HG02678 (cell line): ENCODE results near the gene GOLGA3.
"Not testable (repeated sequence)": the region's sequence is repeated elsewhere in the genome, so short reads cannot be mapped to it uniquely, and the experiment has no call there.

ENCODE experiments used
- ATAC-seq: cut with Tn5 transposase; IDR thresholded peaks from one replicate; pipeline ENCODE4 v1.9.1; 2021; ENCODE audit warnings: mild to moderate bottlenecking, moderate library complexity; ENCODE audit not compliant: unreplicated experiment

The GOLGA3 gene

GRCh38 chr12:132759359-132759758 is 69.3 kb downstream of the GOLGA3 start:
- no peak for ATAC-seq

- ATAC-seq, result not testable (repeated sequence)
Observed at GRCh38 chr12:132758825-132759224, 69.8 kb downstream of the GOLGA3 start.

GRCh38 chr12:132754160-132754932 is 74.3 kb downstream of the GOLGA3 start:
- ATAC-seq, result no peak

DNA sequence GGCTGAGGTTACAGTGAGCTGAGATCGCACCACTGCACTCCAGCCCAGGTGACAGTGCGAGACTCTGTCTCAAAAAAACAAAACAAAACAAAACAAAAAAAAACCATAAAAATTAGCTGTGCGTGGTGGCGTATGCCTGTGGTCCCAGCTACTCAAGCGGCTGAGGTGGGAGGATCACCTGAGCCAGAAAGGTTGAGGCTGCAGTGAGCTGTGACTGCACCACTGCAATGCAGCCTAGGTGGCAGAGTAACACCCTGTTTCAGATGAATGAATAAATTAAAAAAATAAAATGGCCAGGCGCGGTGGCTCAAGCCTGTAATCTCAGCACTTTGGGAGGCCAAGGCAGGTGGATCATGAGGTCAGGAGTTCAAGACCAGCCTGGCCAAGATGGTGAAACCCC is 75.0 kb downstream of the GOLGA3 start:
- not testable (repeated sequence) for ATAC-seq

DNA sequence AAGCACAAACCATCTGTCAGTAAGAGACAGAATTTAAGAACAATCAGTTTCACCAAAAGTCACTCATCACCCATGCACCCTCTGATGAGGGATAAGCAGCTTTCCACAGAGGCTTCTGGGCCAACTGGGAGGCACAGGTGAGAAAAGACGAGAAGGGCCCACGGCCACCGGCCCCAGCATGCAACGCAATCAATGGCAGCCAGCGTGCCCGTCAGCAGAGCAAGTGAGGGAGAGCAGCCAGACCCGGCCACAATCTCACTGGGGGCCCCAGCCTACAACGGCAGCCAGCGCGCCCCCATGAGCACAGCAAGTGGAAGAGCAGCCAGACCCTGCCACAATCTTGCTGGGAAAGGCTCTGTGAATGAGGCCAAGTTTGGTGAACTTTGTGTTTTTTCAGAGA is 80.3 kb downstream of the GOLGA3 start:
- ATAC-seq, result no peak

DNA sequence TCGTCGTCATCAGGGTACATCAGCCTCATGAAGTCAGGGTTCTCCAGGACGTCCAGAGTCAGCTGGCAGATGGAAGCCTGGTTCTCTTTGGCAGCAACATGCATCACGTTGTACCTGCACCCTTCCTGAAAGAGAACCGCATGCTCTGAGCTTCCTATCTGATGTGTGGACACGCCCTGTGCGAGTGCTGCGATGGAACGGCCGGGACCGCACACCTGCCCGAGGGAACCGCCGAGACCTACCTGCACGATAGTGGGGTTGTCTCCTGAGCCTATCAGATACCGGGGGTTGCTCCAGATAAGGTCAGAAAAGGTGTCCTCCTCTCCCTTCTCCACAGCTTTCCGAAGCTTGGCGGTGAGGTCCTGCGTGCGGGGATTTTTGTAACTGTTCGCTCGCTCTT is 80.8 kb downstream of the GOLGA3 start:
- ATAC-seq, result no peak

DNA sequence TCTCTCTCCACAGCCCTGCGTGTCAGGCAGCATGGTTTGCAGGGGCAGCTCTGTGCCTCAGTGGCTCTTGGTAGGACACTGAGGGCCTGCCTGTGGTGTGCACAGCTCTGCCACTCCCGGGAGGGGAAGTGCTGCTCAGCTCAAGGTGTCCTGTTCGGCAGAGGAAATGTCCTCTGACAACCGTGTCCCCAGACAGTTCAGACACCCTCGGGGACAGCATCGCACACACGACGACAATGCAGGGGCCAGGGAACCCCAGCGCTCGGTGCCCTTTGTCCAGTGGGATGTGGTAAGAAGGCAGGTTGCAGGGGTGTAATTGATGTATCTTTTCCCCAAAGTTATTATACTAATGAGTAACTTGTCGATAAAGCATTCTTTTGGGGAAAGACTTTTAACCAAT is 81.3 kb downstream of the GOLGA3 start:
- ATAC-seq, result no peak

DNA sequence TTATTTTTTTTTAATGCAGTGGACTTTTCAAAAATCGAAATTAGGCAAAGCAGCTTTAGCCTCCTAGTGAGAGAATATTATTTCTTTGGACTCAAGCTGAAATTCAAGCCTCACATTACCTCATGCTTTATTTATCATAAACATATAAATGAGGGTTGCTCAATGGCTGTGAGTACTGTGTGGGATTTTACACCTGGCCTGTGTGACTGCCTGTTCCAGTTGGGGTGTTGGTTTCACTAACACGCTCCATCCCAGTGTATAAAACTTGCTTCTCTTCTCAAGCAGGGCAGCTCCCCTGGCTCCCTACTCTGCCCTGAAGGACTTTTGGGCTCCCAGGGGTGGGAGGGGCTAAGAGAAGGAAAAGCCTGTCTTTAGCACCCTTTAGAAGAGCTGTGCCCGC is 82.1 kb downstream of the GOLGA3 start:
- ATAC-seq, result no peak

DNA sequence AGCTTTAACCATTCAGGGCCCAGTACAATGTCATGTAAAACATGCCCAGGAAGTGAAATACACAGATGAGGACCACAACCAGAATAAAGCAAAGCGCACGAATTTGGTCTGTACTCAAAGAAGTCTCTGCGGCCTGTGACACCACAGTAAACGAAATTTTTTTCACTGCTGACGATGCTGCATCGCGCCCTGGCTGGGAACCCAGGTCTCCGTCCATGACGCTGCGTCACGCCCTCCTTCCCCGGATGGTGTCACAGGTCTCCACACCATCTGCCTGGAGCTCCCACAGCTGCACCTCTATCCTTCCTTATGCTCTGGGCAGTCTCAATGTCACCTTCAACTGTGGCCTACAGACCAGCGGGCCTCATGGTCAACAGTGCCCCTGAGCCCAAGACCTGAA is 84.8 kb downstream of the GOLGA3 start:
- ATAC-seq, result no peak

GRCh38 chr12:132741620-132742019 is 87.0 kb downstream of the GOLGA3 start:
- ATAC-seq, result no peak

GRCh38 chr12:132740652-132741051 is 88.0 kb downstream of the GOLGA3 start:
- ATAC-seq, result no peak

GRCh38 chr12:132740313-132740646 is 88.4 kb downstream of the GOLGA3 start:
- ATAC-seq, result no peak

GRCh38 chr12:132739600-132740312 is 88.9 kb downstream of the GOLGA3 start:
- ATAC-seq, result no peak

- no peak for ATAC-seq
Observed at GRCh38 chr12:132736913-132737312, 91.8 kb downstream of the GOLGA3 start.

DNA sequence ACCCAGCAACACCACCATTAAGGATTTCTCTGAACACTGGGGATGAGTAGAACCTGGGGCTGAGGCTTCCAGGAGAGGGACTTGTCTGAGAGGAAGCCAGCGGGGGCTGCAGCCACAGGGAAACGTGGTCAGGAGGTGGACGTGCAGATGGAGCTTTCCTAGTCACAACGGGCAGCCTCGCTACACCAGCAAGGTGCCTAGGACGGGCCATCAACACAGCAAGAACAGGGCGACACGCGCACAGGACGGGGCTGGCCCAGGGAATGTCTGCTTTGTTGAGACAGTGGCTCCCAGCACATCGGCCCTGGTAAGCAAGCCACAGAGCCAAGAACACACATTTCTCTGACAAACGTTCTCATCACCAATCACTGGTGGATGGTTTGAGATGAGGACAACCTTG is 92.3 kb downstream of the GOLGA3 start:
- no peak for ATAC-seq

GRCh38 chr12:132735496-132735895 is 93.2 kb downstream of the GOLGA3 start:
- no peak for ATAC-seq

- ATAC-seq, result no peak
Observed at GRCh38 chr12:132734206-132734605, 94.5 kb downstream of the GOLGA3 start.

DNA sequence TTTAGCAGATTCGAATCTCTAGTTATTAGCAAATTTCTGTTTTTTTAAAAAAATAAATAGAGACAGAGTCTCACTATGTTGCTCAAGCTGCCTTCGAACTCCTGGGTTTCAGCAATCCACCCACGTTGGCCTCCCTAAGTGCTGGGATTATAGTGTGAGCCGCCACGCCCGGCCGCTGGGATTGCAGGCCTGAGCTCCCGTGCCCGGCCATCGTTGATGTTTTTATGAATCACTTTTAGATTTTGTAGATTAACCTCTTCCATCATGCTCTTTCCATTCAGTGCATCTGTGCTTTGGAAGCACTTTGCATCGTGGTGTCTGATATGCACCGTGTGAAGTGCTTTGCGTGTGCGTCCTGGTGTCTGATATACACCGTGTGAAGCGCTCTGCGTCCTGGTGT is 97.1 kb downstream of the GOLGA3 start:
- ATAC-seq, result no peak

DNA sequence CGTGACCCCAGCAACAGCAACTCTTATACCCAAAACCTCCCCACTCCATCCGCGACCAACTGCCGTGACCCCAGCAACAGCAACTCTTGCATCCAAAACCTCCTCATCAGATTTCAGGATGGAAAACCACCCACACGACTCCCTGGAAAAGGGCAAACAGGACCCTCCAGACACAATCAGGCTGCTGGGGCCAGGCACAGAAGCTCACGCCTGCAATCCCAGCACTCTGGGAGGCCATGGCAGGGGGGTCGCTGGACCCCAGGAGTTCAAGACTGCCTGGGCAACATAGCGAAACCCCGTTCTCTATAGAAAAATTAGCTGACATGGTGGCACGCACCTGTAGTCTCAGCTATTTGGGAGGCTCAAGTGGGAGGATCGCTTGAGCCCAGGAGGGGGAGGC is 98.3 kb downstream of the GOLGA3 start:
- ATAC-seq, result no peak

DNA sequence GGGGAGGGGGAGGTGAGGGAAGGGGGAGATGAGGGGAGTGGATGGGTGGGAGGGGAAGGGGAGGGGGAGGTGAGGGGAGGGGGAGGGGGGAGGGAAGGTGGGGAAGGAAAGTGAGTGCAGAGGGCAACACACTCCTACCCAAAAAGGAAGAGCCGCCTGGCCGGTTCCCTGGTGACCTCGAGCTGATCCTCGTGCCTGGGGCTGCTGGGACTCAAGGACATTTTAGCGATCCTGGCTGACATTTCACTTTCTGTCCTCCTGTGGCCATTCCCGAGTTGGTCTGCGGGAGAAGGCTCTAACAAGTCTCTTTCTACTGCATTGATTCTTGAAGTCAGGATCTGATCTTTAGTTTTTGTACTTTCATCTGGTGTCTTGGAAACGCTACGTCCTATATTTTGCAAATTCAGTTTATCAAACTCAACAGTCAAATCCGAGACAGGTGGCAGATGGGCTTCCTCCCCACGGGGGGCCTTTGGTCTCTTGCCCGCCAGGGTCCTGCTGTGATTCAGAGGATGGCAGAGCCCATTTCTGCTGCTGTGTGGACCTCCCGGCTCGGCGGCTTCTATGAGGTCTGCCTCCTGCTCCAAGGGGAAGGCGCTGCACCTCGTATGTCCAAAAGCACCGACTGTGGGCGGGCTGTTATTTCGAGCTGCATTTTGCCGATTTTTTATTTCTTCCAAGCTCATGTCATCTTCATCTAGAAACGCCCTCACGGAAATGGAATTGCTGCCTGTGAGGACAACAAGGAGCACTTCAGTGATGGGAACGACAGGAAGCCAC is 98.9 kb downstream of the GOLGA3 start:
- ATAC-seq, result no peak

- ATAC-seq, result no peak
Observed at GRCh38 chr12:132728502-132728901, 100.2 kb downstream of the GOLGA3 start.
